Mammary epithelial cell (primary cell): ENCODE measurements around the gene MS4A14.

Source experiments
- EZH2 ChIP-seq: IDR thresholded peaks from 2 replicates; pipeline ENCODE4 v1.6.1; 2012; ENCODE audit warnings: low read length, inconsistent platforms, borderline replicate concordance
- TF ChIP-seq, protein P1 (sequence below), 2 donors: IDR thresholded peaks in 1 of 2; conservative IDR thresholded peaks in 1 of 2; 2 replicates each; pipeline ENCODE4 v1.5.1; 2011 to 2012; ENCODE audit warnings: inconsistent platforms in 2 of 2, low read length in 2 of 2, mild to moderate bottlenecking in 2 of 2, control low read depth in 1 of 2, low read depth in 1 of 2; ENCODE audit not compliant: insufficient read depth in 1 of 2; ENCODE audit errors: extremely low read depth in 1 of 2

DNA sequence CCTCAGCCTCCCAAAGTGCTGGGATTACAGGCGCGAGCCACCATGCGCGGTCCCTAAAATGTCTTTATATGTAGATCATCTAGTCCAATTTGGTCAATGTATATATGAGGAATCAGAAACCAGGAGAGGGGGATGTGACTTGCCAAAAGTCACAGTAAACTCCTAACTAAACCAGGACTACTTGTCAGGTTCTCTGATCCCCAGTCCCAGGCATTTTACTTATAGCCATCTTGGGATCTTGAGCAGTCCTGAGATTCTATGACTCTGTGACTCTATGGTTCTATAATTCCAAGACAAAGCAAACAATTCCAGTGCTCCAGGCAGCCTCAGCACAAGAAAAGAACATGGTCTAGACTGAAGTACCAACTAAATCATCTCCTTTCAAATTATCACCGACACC is 33.0 kb downstream of the MS4A14 start, which contains the start of gene MS4A5:
- TF ChIP-seq EZH2, result no peak
- TF ChIP-seq, protein P1, sequence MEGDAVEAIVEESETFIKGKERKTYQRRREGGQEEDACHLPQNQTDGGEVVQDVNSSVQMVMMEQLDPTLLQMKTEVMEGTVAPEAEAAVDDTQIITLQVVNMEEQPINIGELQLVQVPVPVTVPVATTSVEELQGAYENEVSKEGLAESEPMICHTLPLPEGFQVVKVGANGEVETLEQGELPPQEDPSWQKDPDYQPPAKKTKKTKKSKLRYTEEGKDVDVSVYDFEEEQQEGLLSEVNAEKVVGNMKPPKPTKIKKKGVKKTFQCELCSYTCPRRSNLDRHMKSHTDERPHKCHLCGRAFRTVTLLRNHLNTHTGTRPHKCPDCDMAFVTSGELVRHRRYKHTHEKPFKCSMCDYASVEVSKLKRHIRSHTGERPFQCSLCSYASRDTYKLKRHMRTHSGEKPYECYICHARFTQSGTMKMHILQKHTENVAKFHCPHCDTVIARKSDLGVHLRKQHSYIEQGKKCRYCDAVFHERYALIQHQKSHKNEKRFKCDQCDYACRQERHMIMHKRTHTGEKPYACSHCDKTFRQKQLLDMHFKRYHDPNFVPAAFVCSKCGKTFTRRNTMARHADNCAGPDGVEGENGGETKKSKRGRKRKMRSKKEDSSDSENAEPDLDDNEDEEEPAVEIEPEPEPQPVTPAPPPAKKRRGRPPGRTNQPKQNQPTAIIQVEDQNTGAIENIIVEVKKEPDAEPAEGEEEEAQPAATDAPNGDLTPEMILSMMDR (conservative IDR thresholded peaks at IDR 0.05 in 1 of 2, IDR thresholded peaks at IDR 0.05 in 1 of 2; ENCODE audit: extremely low read depth in 1 of 2, insufficient read depth in 1 of 2, low read depth in 1 of 2, low read length in 2 of 2), result no peak
